HCT116 (cell line): ENCODE results near the gene HSH2D. TPM values are rescaled to one million over a fixed set of nuclear protein-coding genes. Genes with fewer than 3 reads are reported as not detected.

Experiments used
- ATAC-seq: fragments of 200-7000 bp; cut with Tn5 transposase; 2 replicates; pipeline ENCODE4 v1.9.1; 2020; ENCODE audit warnings: mild to moderate bottlenecking, moderate library complexity
- BruUV-seq: library from RNA; stranded (reverse); fragments of 400-500 nt; replicated peaks from 2 replicates; lab custom pipeline; 2021; lab: Mats Ljungman, UMichigan
- CTCF ChIA-PET: fragments of 300-600 bp; sonication (Branson Sonifier 250); formaldehyde crosslinking; loops from one replicate; lab custom pipeline; 2021; ENCODE audit warnings: antibody characterized with exemption; lab: Charles Lee
- POLR2A ChIA-PET: fragments of 300-600, 350-600 bp; sonication (Branson Sonifier 250); formaldehyde crosslinking; loops from one replicate; lab custom pipeline; 2021; ENCODE audit warnings: antibody characterized with exemption; lab: Charles Lee
- RAD21 ChIA-PET, 2 experiments: fragments of 300-600 bp; sonication (Branson Sonifier 250); formaldehyde crosslinking; loops; one replicate each; lab custom pipeline; 2023; ENCODE audit warnings: low total read pairs in 2 of 2; ENCODE audit not compliant: uncharacterized antibody in 2 of 2, unreplicated experiment in 2 of 2, low non-redundant PET in 1 of 2; lab: Charles Lee
- DNase-seq: peaks from one replicate; pipeline ENCODE4 v3.0.0-alpha.2; 2010; ENCODE audit warnings: low read depth, low spot score
- H2AFZ ChIP-seq: fragments of 200-600 bp; shearing (Covaris generic), sonication (generic); 2 replicates; pipeline ENCODE4 v1.6.1; 2017; ENCODE audit warnings: low read depth, mixed run types, mixed read lengths, antibody characterized with exemption, low read length; ENCODE audit not compliant: poor library complexity, severe bottlenecking
- H3K27ac ChIP-seq: 2 replicates; pipeline ENCODE4 v1.5.1; 2012; ENCODE audit warnings: low read depth, low read length
- H3K27me3 ChIP-seq: fragments of 200-600 bp; sonication (generic); 2 replicates; pipeline ENCODE4 v1.6.1; 2016; ENCODE audit warnings: mixed run types, low read length, mixed read lengths; ENCODE audit not compliant: insufficient read depth
- H3K36me3 ChIP-seq, 2 experiments: fragments of 200-500 bp in 1 of 2; fragments of 200-600 bp in 1 of 2; sonication (Bioruptor generic) in 1 of 2; sonication (generic) in 1 of 2; 2 replicates each; pipeline versions ENCODE4 v1.5.1 to v1.6.1; 2014 to 2016; ENCODE audit warnings: low read length in 2 of 2, inconsistent platforms in 1 of 2, mixed read lengths in 1 of 2, mixed run types in 1 of 2; ENCODE audit not compliant: insufficient read depth in 2 of 2, control insufficient read depth in 1 of 2
- H3K4me1 ChIP-seq, 2 experiments: fragments of 200-600 bp in 1 of 2; sonication (generic) in 1 of 2; 2 replicates each; pipeline versions ENCODE4 v1.5.1 to v1.6.1; 2012 to 2017; ENCODE audit warnings: low read length in 2 of 2, inconsistent platforms in 1 of 2, mild to moderate bottlenecking in 1 of 2, mixed read lengths in 1 of 2, mixed run types in 1 of 2, moderate library complexity in 1 of 2; ENCODE audit not compliant: insufficient read depth in 2 of 2, control insufficient read depth in 1 of 2
- H3K4me2 ChIP-seq: fragments of 200-600 bp; sonication (generic); 2 replicates; pipeline ENCODE4 v1.6.1; 2017; ENCODE audit warnings: mixed run types, low read length, mixed read lengths
- H3K4me3 ChIP-seq, 2 experiments: fragments of 200-600 bp in 1 of 2; sonication (generic) in 1 of 2; replicated peaks in 1 of 2; 2 replicates each; pipeline ENCODE4 v1.5.1; 2011 to 2016; ENCODE audit warnings: low read length in 2 of 2, control low read depth in 1 of 2, low read depth in 1 of 2, mild to moderate bottlenecking in 1 of 2, mixed read lengths in 1 of 2, mixed run types in 1 of 2
- H3K79me2 ChIP-seq: fragments of 200-600 bp; sonication (generic); 2 replicates; pipeline ENCODE4 v1.6.1; 2017; ENCODE audit warnings: mild to moderate bottlenecking, mixed run types, low read length, moderate library complexity, mixed read lengths; ENCODE audit not compliant: insufficient read depth
- H3K9ac ChIP-seq: fragments of 200-600 bp; sonication (generic); 2 replicates; pipeline ENCODE4 v1.6.1; 2016; ENCODE audit warnings: low read length, mixed read lengths
- H3K9me2 ChIP-seq: fragments of 200-600 bp; sonication (generic), shearing (Covaris generic); 2 replicates; pipeline ENCODE4 v1.6.1; 2017; ENCODE audit warnings: mixed run types, mild to moderate bottlenecking, moderate library complexity; ENCODE audit not compliant: insufficient read depth
- H3K9me3 ChIP-seq, 2 experiments: fragments of 200-500 bp in 1 of 2; fragments of 200-600 bp in 1 of 2; sonication (Bioruptor generic) in 1 of 2; sonication (generic) in 1 of 2; 2 replicates each; pipeline ENCODE4 v1.6.1; 2014 to 2017; ENCODE audit warnings: low read length in 2 of 2, mixed read lengths in 2 of 2, inconsistent platforms in 1 of 2, low read depth in 1 of 2, mild to moderate bottlenecking in 1 of 2, mixed run types in 1 of 2, moderate library complexity in 1 of 2; ENCODE audit not compliant: control insufficient read depth in 1 of 2, insufficient read depth in 1 of 2
- H4K20me1 ChIP-seq: fragments of 200-600 bp; sonication (generic), shearing (Covaris generic); 2 replicates; pipeline ENCODE4 v1.6.1; 2017; ENCODE audit warnings: mixed run types, mild to moderate bottlenecking, moderate library complexity; ENCODE audit not compliant: insufficient read depth
- CEBPB ChIP-seq: IDR thresholded peaks from 2 replicates; pipeline ENCODE4 v1.6.1; 2012; ENCODE audit warnings: low read depth
- CTCF ChIP-seq, 3 experiments: fragments of 200-600 bp in 1 of 3; sonication (generic) in 1 of 3; IDR thresholded peaks in 2 of 3; conservative IDR thresholded peaks in 1 of 3; 2 replicates each; pipeline ENCODE4 v1.5.1; 2012 to 2017; ENCODE audit warnings: low read depth in 2 of 3, low read length in 2 of 3, antibody characterized with exemption in 1 of 3, borderline replicate concordance in 1 of 3, control low read depth in 1 of 3, mild to moderate bottlenecking in 1 of 3, mixed read lengths in 1 of 3, mixed run types in 1 of 3, moderate library complexity in 1 of 3; ENCODE audit not compliant: insufficient read depth in 1 of 3
- EGR1 ChIP-seq: IDR thresholded peaks from 2 replicates; pipeline ENCODE4 v1.6.1; 2012; ENCODE audit warnings: low read depth
- ELF1 ChIP-seq: IDR thresholded peaks from 2 replicates; pipeline ENCODE4 v1.6.1; 2012; ENCODE audit warnings: low read depth, borderline replicate concordance
- EZH2 ChIP-seq: fragments of 200-600 bp; sonication (generic); IDR thresholded peaks from 2 replicates; pipeline ENCODE4 v1.6.1; 2017; ENCODE audit warnings: antibody characterized with exemption, mixed run types
- EZH2phosphoT487 ChIP-seq: fragments of 200-600 bp; IDR thresholded peaks from 2 replicates; pipeline ENCODE4 v1.6.1; 2018; ENCODE audit warnings: antibody characterized with exemption, borderline replicate concordance
- FOSL1 ChIP-seq: IDR thresholded peaks from 2 replicates; pipeline ENCODE4 v1.6.1; 2012; ENCODE audit warnings: low read depth
- MAX ChIP-seq: IDR thresholded peaks from 2 replicates; pipeline ENCODE4 v1.6.1; 2012
- POLR2A ChIP-seq: IDR thresholded peaks from 2 replicates; pipeline ENCODE4 v1.7.0; 2011; ENCODE audit warnings: borderline replicate concordance; ENCODE audit not compliant: insufficient read depth, insufficient read length; ENCODE audit errors: extremely low read depth
- POLR2AphosphoS5 ChIP-seq: IDR thresholded peaks from 2 replicates; pipeline ENCODE4 v1.6.1; 2011; ENCODE audit warnings: mild to moderate bottlenecking, low read depth, low read length, moderate library complexity
- RAD21 ChIP-seq: IDR thresholded peaks from 2 replicates; pipeline ENCODE4 v1.6.1; 2012; ENCODE audit warnings: low read depth, mild to moderate bottlenecking
- SIN3A ChIP-seq: IDR thresholded peaks from 2 replicates; pipeline ENCODE4 v1.6.1; 2012; ENCODE audit warnings: low read depth
- SP1 ChIP-seq: IDR thresholded peaks from 2 replicates; pipeline ENCODE4 v1.6.1; 2012; ENCODE audit warnings: low read depth
- TCF7L2 ChIP-seq: IDR thresholded peaks from 2 replicates; pipeline ENCODE4 v1.7.0; 2011; ENCODE audit warnings: borderline replicate concordance, inconsistent platforms; ENCODE audit not compliant: insufficient read depth, insufficient read length; ENCODE audit errors: extremely low read depth
- YY1 ChIP-seq: IDR thresholded peaks from 2 replicates; pipeline ENCODE4 v1.6.1; 2011; ENCODE audit warnings: low read length, low read depth, moderate library complexity, mild to moderate bottlenecking; ENCODE audit not compliant: insufficient replicate concordance; ENCODE audit errors: extremely low read depth
- ZBTB33 ChIP-seq: IDR thresholded peaks from 2 replicates; pipeline ENCODE4 v1.6.1; 2011; ENCODE audit warnings: mild to moderate bottlenecking, low read length, moderate library complexity; ENCODE audit not compliant: insufficient replicate concordance; ENCODE audit errors: extremely low read depth
- ZFX ChIP-seq: fragments of 450-650 bp; IDR thresholded peaks from 2 replicates; pipeline ENCODE4 v1.6.1; 2017
- ZNF274 ChIP-seq: fragments of 200-500 bp; sonication (Bioruptor generic); IDR thresholded peaks from 2 replicates; pipeline ENCODE4 v1.6.1; 2014; ENCODE audit warnings: mild to moderate bottlenecking, low read depth, low read length, inconsistent platforms
- intact Hi-C: fragments of 100-400 bp; cut with micrococcal nuclease; formaldehyde crosslinking; loops from 2 replicates; pipeline ENCODE4 v1.10.0; 2022
- total RNA-seq: library from RNA; stranded (reverse); gene quantifications from one replicate; pipeline ENCODE4 v1.2.1, GENCODE V29; 2021; ENCODE audit not compliant: unreplicated experiment
- TF ChIP-seq, protein P1 (sequence below): IDR thresholded peaks from 2 replicates; pipeline ENCODE4 v1.6.1; 2012

The HSH2D gene
- total RNA-seq, 1 experiment from 2014 or later = 21.4 TPM

DNA sequence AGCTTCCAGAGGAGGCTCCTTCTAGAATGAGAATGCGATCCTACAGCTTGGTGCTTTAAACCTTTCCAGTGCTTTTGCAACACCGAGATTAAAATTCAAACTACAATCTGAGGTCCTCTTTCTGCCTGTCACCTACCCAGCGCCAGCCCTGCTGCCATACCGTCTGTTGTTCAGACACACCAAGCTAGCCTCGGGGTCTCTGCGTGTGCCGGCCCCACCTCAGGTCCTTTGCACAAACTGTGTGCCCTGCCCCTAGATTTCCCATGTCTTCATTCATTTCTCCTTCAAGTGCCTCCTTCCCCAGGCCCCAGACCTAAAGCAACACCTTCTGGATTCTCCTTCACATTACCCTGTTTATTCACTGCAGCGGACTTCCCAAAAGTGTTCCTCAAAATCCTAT is 11.1 kb downstream of the HSH2D start:
- no peaks in the 10 kb centered on the region for H3K27me3 ChIP-seq
- H3K36me3 ChIP-seq = peaks cover 18 to 24% of the 10 kb centered on the region in 2 experiments
- intact Hi-C loops = no loop called here
- ChIA-PET RAD21 (no interaction called here), POLR2A (no interaction called here), CTCF (no interaction called here)
- no peaks in the 10 kb centered on the region for H3K9me2 ChIP-seq
- no peaks in the 10 kb centered on the region for H3K79me2 ChIP-seq
- no peak overlapping the region for H2AFZ ChIP-seq
- no peak overlapping the region for H3K4me3 ChIP-seq
- BruUV-seq = no TSS peak
- peaks cover 4 to 24% of the 10 kb centered on the region in 2 experiments; a peak in 3 of 4 replicates for H3K4me1 ChIP-seq
- DNase-seq (no peak), ATAC-seq (no peak)
- no peaks in the 10 kb centered on the region for H3K9me3 ChIP-seq
- no peak overlapping the region for H3K4me2 ChIP-seq
- H3K9ac ChIP-seq = no peak overlapping the region
- no peak for TF ChIP-seq TCF7L2
- TF ChIP-seq CTCF (IDR thresholded peaks at IDR 0.05 in 2 of 3, conservative IDR thresholded peaks at IDR 0.05 in 1 of 3; ENCODE audit: borderline replicate concordance in 1 of 3, insufficient read depth in 1 of 3, low read depth in 2 of 3, low read length in 2 of 3) = no peak
- TF ChIP-seq POLR2A = no peak
- TF ChIP-seq RAD21 = no peak
- no peak for TF ChIP-seq CEBPB
- TF ChIP-seq EZH2phosphoT487 = no peak
- no peak for TF ChIP-seq ELF1
- TF ChIP-seq SP1 = no peak
- no peak for TF ChIP-seq YY1
- no peak for TF ChIP-seq EZH2
- TF ChIP-seq EGR1 = no peak
- TF ChIP-seq, protein P1, sequence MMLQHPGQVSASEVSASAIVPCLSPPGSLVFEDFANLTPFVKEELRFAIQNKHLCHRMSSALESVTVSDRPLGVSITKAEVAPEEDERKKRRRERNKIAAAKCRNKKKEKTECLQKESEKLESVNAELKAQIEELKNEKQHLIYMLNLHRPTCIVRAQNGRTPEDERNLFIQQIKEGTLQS = no peak
- TF ChIP-seq ZNF274 = no peak
- TF ChIP-seq MAX = no peak
- no peak for TF ChIP-seq FOSL1
- no peak for TF ChIP-seq SIN3A
- no peak for TF ChIP-seq ZBTB33
- no peak for TF ChIP-seq ZFX
- no peak for TF ChIP-seq POLR2AphosphoS5
- H3K27ac ChIP-seq = no peak overlapping the region
- no peaks in the 10 kb centered on the region for H4K20me1 ChIP-seq
